ENCODE measurements around the gene PLEKHA7.
"Not testable (repeated sequence)": the region's sequence is repeated elsewhere in the genome, so short reads cannot be mapped to it uniquely, and the experiment has no call there.

Gene PLEKHA7

GRCh38 chr11:17014321-17014832 lies at the start of gene PLEKHA7:
Gene PLEKHA7, minus strand, starts transcription at chr11:17014414. Its CDS starts 13 bp downstream, at chr11:17014401.
- no peak for DNase-seq (ENCODE audit: low read depth in 1 of 2, low spot score in 1 of 2)

- DNase-seq (ENCODE audit: low read depth in 1 of 2, low spot score in 1 of 2): peak in 1 of 2 donors; percentile 33
These were observed 49.2 kb upstream of the PLEKHA7 start for GRCh38 chr11:17063171-17064002.

GRCh38 chr11:17051146-17051545 lies 36.9 kb upstream of the PLEKHA7 start:
- DNase-seq (ENCODE audit: low read depth in 1 of 2, low spot score in 1 of 2): not testable (repeated sequence)

- DNase-seq (ENCODE audit: low read depth in 1 of 2, low spot score in 1 of 2): not testable (repeated sequence)
These were observed 34.3 kb upstream of the PLEKHA7 start for GRCh38 chr11:17048491-17048890.

GRCh38 chr11:17046690-17047089 lies 32.5 kb upstream of the PLEKHA7 start:
- DNase-seq (ENCODE audit: low read depth in 1 of 2, low spot score in 1 of 2): no peak

- no peak for DNase-seq (ENCODE audit: low read depth in 1 of 2, low spot score in 1 of 2)
These were observed 22.7 kb upstream of the PLEKHA7 start for GRCh38 chr11:17036666-17037658.

GRCh38 chr11:17034027-17034426 lies 19.8 kb upstream of the PLEKHA7 start:
- not testable (repeated sequence) for DNase-seq (ENCODE audit: low read depth in 1 of 2, low spot score in 1 of 2)

GRCh38 chr11:17026487-17027082 lies 12.4 kb upstream of the PLEKHA7 start:
- DNase-seq (ENCODE audit: low read depth in 1 of 2, low spot score in 1 of 2): no peak

GRCh38 chr11:17024924-17025323 lies 10.7 kb upstream of the PLEKHA7 start:
- DNase-seq (ENCODE audit: low read depth in 1 of 2, low spot score in 1 of 2): no peak

- DNase-seq (ENCODE audit: low read depth in 1 of 2, low spot score in 1 of 2): no peak
These were observed 7.3 kb upstream of the PLEKHA7 start for GRCh38 chr11:17021511-17021910.

GRCh38 chr11:17020831-17021230 lies 6.6 kb upstream of the PLEKHA7 start:
- no peak for DNase-seq (ENCODE audit: low read depth in 1 of 2, low spot score in 1 of 2)

- no peak for DNase-seq (ENCODE audit: low read depth in 1 of 2, low spot score in 1 of 2)
These were observed 5.0 kb upstream of the PLEKHA7 start for GRCh38 chr11:17019232-17019631.

- DNase-seq (ENCODE audit: low read depth in 1 of 2, low spot score in 1 of 2): no peak
These were observed 1.5 kb upstream of the PLEKHA7 start for GRCh38 chr11:17015627-17016126.

GRCh38 chr11:17014833-17015626 lies 816 bp upstream of the PLEKHA7 start:
- no peak for DNase-seq (ENCODE audit: low read depth in 1 of 2, low spot score in 1 of 2)

GRCh38 chr11:17013548-17014320 lies 480 bp downstream of the PLEKHA7 start:
- DNase-seq (ENCODE audit: low read depth in 1 of 2, low spot score in 1 of 2): no peak

GRCh38 chr11:17012712-17013547 lies 1.3 kb downstream of the PLEKHA7 start:
- DNase-seq (ENCODE audit: low read depth in 1 of 2, low spot score in 1 of 2): no peak

GRCh38 chr11:17012179-17012578 lies 2.0 kb downstream of the PLEKHA7 start:
- DNase-seq (ENCODE audit: low read depth in 1 of 2, low spot score in 1 of 2): no peak

- no peak for DNase-seq (ENCODE audit: low read depth in 1 of 2, low spot score in 1 of 2)
These were observed 3.3 kb downstream of the PLEKHA7 start for GRCh38 chr11:17010851-17011420.
